Activated CD4-positive, alpha-beta T cell treated with anti-CD3 and anti-CD28 coated beads, Interleukin-2, amount 50 U/mL, for 4 hours (primary cell): ENCODE data around the gene TOGARAM1.

ENCODE experiments used
- DNase-seq, 2 experiments: peaks; one replicate each; pipeline ENCODE4 v3.0.0-alpha.2; 2020

Gene TOGARAM1

DNA sequence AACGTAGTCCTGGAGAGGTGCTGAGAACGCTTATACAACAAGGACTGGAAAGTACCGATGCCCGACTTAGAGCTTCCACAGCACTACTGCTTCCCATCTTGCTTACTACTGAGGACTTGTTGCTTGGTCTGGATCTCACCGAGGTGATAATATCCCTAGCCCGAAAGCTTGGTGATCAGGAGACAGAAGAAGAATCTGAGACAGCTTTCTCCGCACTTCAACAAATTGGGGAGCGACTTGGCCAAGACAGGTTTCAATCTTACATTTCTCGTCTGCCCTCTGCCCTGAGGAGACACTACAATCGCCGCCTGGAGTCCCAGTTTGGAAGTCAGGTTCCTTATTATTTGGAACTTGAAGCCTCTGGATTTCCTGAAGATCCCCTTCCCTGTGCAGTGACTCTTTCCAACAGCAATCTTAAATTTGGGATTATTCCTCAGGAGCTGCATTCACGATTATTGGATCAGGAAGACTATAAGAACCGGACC, 1.1 kb downstream of the TOGARAM1 start:
- DNase-seq, result no peak

GRCh38 chr14:44963775-44964380, 1.9 kb downstream of the TOGARAM1 start:
- DNase-seq, result no peak

DNA sequence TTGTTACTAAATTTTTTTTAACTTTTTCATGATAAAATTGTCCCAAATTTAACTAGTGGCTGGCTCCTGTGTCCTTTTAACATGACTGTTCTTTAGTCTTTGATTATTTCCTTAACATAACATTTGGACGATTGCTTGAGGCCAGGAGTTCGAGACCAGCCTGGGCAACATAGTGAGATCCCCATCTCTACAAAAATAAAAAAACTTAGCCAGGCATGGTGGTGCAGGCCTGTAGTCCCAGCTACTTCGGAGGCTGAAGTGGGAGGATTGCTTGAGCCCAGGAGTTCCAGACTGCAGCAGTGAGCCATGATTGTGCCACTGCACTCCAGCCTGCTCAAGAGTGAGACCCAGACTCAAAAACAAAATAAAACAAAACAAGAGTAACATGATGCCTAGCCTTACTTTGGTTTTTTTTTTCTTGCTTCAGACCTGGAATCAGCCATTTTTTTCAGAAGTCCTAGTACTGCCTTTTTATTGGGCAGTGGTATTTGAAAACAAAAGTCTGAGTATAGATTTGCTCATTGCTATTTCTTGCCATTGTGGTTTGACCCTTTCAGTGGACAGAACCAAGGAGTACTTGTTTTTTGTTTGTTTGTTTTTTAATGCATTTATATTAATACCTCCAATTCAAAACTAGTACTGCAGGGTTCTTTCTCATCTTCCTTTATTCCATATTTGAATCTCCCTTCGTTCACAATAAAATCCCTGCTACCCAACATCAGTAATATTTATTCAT, 4.8 kb downstream of the TOGARAM1 start:
- DNase-seq, result no peak

- DNase-seq, result no peak
These were observed 6.7 kb downstream of the TOGARAM1 start for GRCh38 chr14:44968714-44969113.

GRCh38 chr14:44970907-44971306, 8.9 kb downstream of the TOGARAM1 start:
- no peak for DNase-seq

GRCh38 chr14:44971459-44971858, 9.5 kb downstream of the TOGARAM1 start:
- no peak for DNase-seq

DNA sequence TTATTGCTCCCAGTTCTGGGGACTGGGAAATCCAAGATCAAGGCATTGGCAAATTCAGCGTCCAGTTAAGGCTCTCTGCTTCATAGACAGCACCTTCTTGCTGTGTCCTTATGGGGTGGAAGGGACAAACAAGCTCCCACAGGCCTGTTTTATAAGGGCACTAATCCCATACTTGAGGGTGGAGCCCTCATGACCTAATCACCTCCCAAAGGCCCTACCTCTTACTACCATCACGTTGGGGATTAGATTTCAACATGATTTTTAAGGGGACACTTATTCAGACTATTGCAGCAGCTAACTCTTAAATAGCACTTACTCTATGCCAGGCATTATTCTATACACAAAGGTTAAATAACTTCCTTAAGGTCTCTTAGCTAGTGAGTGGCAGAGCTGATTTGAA, 17.3 kb downstream of the TOGARAM1 start:
- DNase-seq, result no peak

DNA sequence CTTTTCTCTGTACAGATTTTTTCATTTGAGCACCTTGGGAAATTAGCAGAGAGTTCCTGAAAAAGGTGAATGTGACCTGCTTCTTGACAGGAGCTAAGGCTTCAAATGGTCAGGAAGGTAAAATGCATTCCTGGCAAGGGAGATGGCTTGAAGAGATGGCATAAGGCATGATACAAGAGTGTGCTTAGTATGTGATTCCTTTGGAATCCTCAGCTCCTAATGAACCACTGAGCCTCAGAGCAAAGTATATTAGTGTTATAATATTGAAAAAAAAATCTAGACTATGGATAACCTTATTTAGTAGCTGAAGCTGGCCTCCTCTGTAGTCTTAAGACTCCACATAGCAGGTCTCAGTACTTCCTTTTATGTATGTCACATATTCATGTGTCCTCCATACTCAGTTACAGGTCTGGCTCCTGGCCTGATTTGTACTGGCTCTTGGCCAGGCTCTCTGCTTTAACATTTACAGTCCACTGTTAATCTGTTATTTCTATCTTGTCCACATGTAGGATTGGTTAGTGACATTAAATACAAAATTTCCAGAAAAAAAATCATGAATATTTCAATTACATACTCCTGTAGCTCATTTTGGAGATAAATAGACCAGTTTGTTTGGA, 17.9 kb downstream of the TOGARAM1 start:
- no peak for DNase-seq

- no peak for DNase-seq
These were observed 19.2 kb downstream of the TOGARAM1 start for GRCh38 chr14:44981198-44981597.

DNA sequence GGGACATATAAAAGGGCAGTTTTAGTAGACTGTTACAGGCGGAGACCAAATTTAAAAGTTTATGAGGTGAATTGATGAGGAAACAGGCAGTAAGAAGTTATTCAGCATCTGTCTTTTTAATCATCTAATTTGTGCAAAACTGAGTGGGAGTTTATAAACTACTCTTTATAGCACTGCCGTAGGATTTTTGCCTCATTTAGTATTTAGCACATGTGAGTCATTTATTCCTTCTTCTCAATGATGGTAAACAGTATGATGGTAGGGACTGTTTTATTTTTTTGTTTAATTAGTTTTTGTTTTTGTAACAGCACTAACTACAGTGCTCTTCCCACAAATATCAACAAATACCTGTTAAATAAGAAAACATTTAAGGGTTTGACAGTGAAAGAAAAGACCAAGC, 20.6 kb downstream of the TOGARAM1 start:
- no peak for DNase-seq

GRCh38 chr14:44988694-44989093, 26.7 kb downstream of the TOGARAM1 start:
- no peak for DNase-seq

DNA sequence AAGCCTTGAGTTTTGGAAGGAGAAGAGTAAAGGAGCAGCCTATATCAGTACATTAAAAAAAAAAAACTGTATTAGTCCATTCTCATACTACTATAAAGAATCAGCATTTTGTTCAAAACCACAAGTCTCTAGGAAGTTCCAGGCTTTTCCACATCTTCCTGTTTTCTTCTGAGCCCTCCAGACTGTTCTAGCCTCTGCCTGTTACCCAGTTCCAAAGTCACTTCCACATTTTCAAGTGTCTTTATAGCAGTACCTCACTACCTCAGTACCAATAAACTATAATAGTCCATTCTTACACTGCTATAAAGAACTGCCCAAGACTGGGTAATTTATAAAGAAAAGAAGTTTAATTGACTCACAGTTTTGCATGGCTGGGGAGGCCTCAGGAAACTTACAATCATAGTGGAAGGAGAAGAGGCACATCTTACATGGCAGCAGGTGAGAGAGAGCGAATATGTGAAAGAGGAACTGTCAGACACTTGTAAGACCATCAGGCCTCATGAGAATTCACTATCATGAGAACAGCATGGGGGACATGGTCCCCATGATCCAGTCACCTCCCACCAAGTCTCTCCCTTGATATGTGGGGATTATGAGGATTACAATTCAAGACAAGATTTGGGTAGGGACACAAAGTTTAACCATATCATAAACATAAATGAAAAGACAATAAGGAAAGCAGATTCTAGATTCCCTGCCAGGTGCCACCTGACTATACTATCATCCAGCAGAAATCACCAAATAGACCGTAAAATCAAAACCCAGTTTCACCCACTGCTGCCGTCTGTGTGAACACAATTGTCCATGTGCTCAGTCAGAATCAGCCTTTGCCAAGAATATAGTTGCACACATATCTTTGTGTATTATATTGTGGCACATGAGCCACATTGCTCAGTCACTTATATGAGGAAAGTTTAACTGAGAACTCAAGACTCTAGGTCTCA, 27.8 kb downstream of the TOGARAM1 start:
- no peak for DNase-seq

GRCh38 chr14:44990533-44990932, 28.5 kb downstream of the TOGARAM1 start:
- no peak for DNase-seq

DNA sequence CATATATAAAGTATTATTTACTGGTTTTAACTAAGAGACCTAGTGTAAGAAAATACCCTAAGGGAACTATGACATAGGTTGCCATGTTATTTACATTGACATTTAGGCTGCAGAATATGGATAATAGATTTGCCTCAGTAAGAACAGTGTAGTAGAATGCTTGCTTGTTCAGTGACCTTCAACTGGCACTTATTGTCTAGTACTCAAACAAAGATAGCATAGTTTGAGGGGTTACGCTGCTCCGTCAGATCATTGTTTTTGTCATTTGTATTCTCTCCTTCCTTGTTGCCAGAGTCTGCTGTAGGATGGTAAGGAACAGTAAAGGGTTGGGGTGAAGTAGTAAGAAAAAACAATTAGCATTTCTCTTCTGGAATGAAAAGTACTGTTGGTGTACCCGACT, 33.2 kb downstream of the TOGARAM1 start:
- no peak for DNase-seq

DNA sequence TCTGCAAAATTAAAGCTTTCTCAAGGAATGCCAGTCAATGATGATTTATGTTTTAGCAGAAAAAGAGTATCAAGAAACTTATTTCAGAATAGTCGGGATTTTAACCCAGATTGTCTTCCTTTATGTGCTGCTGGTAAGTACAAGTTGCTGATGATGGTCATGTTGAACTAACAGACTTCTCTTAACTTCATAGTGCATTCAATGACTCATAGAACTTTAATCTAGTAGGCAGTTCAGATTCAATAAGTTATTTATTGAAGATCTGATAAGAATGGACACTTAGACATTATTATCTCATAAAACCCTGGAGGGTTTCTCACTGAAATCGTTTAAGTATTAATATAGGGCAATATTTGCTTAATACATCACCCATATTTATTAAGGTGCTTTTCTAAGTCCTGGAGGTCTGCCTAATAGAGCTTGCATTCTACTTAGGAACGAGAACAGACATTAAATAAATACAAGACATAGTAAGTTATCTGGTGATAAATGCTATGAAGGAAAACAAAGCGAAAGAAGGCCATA, 33.8 kb downstream of the TOGARAM1 start:
- no peak for DNase-seq

- no peak for DNase-seq
These were observed 41.9 kb downstream of the TOGARAM1 start for GRCh38 chr14:45003924-45004323.

DNA sequence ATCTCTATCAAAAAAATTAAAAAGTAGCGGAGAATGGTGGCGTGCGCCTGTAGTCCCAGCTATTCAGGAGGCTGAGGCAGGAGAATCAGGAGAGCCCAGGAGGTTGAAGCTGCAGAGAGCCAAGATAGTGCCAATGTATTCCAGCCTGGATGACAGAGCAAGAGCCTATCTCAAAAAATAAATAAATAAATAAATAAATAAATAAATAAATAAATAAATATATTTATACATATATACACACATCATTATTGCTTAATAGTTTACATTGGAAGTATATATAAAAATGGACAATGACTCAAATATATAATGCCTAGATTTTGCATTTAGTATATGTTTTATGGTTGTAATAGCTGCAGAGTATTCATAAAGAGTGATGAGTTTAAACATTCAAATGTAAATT, 53.1 kb downstream of the TOGARAM1 start:
- no peak for DNase-seq

DNA sequence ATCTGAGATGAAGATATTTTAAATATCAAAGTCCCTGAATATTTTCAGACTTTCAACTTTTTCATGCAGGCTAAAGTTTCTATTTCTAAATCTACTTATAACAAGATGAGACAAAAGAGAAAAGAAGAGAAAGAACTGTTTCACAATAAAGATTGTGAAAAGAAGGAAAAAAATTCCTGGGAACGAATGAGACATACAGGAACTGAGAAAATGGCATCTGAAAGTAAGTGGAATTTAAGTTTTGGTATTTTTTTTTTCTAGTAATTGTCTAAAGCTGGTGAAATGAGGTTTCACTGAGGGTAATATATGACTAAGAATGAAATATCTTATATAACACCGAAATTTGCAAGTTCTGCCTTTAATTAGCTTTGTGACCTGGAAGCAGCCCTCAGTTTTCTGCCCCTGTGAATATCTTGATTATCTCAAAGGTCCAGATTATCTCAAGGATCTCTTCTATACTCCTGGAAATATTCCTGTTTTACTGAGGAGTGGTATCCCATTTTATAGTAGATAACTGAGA, 66.2 kb downstream of the TOGARAM1 start:
- no peak for DNase-seq

DNA sequence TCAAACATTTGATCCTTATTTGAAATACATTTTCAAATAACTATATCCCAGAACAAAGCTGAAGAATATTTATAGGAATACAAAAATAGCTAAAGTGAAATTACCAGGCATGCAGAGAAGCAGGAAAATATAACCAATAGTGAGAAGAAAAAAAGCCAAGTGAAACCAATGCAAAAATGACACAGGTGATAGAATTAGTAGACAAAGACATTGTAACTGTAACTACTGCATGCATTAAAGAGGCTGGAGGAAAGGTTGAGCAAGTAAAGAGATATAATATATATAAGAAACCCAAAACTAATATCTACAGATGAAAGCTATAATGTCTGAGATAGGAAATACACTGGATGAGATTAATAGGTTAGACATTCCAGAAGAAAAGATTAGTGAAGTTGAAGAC, 72.7 kb downstream of the TOGARAM1 start:
- DNase-seq, result no peak

- DNase-seq, result no peak
These were observed 76.3 kb downstream of the TOGARAM1 start for GRCh38 chr14:45038256-45038655.

- no peak for DNase-seq
These were observed 76.9 kb downstream of the TOGARAM1 start for GRCh38 chr14:45038865-45039264.

DNA sequence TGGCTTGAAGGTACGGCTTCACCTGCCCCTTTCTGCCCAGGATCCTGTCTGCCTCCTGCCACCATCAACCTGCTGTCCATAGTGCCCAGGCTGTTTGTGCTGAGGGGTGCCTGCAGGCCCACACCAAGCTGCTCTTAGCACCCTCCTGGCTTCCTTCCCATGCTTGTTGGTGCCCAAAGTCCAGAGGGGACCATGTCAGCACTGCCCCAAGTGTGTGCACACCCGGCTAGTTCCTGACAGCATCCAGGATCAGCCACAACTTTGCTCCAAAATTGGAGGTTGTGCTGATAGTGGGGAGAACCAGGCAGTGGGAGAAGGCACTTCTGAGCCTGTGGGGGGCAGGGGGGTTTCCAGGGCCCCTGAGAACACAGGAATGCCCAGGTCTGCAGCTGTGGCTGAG, 77.4 kb downstream of the TOGARAM1 start:
- no peak for DNase-seq

- no peak for DNase-seq
These were observed 79.7 kb downstream of the TOGARAM1 start for GRCh38 chr14:45041641-45042040.
